GM13976 (cell line): ENCODE measurements around the gene PTPRQ.

Experiments used
- DNase-seq: peaks from one replicate; pipeline ENCODE4 v3.0.0; 2012; ENCODE audit warnings: low spot score
- in situ Hi-C: fragments of 300-500 bp; cut with MboI; formaldehyde crosslinking; loops from one replicate; pipeline ENCODE4 v1.12.0; 2022; ENCODE audit warnings: low sequenced_read_pairs, mixed read lengths, inconsistent platforms; ENCODE audit not compliant: unreplicated experiment
- TF ChIP-seq, protein P1 (sequence below): IDR thresholded peaks from 2 replicates; pipeline ENCODE4 v1.5.1; 2012; ENCODE audit warnings: borderline replicate concordance, mild to moderate bottlenecking; ENCODE audit not compliant: insufficient read depth; ENCODE audit errors: extremely low read depth, missing control alignments, control extremely low read depth

The PTPRQ gene

DNA sequence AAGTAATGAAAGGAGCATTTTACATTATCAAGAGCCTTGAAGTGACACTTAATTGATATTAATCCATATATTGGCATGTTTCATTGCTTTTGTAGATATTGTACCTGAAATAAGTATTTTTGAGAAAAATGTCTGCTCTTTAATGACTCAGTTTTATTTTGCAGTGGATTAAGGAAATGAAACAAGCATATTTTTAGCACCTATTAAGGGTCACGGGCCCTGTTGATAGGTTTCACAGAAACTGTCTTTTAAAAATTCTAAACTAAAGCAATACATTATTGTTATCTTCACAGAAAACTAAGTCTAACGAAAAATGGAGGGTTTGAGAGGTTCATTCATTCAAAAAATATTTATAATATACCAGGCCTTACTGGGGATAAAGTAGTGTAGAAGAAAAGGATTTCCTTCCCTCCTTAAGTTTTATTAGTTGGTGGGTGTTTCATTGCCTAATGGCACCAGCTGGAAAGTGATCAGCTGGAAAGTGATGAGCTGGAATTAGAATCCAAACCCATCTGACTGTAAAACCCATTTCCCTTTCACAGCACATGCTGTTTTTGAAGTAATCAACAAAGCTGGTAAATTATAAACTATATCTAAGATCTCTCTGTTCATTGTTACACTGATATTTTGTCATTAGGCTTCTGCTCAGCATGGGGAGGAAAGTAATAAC, 54.2 kb downstream of the PTPRQ start:
- no peak for DNase-seq
- in situ Hi-C loops, result loop anchor here (25.0 kb wide), 1 partner anchor 264 kb away; no protein-coding TSS in a partner anchor
- TF ChIP-seq, protein P1, sequence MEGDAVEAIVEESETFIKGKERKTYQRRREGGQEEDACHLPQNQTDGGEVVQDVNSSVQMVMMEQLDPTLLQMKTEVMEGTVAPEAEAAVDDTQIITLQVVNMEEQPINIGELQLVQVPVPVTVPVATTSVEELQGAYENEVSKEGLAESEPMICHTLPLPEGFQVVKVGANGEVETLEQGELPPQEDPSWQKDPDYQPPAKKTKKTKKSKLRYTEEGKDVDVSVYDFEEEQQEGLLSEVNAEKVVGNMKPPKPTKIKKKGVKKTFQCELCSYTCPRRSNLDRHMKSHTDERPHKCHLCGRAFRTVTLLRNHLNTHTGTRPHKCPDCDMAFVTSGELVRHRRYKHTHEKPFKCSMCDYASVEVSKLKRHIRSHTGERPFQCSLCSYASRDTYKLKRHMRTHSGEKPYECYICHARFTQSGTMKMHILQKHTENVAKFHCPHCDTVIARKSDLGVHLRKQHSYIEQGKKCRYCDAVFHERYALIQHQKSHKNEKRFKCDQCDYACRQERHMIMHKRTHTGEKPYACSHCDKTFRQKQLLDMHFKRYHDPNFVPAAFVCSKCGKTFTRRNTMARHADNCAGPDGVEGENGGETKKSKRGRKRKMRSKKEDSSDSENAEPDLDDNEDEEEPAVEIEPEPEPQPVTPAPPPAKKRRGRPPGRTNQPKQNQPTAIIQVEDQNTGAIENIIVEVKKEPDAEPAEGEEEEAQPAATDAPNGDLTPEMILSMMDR, result no peak

DNA sequence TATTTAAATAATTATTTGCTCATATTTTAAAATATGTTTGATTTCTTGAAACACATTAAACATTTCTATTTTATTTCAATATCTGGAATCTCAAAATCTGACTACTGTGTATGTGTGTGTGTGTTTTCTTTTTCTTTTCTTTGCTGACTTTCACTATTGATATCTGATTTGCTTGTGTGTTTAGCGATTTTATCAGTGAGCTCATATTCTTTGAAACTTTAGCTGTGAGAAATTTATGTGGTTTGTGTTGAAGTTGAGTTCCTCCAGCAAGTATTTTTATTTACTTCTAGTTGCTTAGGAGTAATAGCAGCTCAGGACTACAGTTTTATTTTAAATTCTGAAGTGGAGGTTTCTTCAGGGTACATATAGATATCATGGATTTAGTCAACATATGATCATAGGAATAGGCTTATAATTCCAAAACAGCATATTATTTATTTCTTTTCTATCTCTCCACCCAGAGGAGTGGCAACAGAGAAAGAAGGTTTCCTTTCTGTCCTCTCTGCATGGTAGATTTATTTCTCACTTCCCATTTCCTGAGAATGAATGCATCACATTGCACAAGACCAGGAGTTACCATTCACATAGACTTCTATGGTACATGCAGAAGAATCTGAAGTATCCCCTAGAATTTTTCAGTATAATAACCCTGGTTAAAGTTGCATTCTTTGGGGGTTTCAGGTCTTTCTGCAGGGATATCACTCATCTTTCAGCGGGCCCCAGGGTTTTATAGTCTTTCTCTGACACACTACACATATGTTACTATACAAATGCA, 60.5 kb downstream of the PTPRQ start:
- no peak for DNase-seq
- in situ Hi-C loops, result no loop called here
- TF ChIP-seq, protein P1, result no peak

DNA sequence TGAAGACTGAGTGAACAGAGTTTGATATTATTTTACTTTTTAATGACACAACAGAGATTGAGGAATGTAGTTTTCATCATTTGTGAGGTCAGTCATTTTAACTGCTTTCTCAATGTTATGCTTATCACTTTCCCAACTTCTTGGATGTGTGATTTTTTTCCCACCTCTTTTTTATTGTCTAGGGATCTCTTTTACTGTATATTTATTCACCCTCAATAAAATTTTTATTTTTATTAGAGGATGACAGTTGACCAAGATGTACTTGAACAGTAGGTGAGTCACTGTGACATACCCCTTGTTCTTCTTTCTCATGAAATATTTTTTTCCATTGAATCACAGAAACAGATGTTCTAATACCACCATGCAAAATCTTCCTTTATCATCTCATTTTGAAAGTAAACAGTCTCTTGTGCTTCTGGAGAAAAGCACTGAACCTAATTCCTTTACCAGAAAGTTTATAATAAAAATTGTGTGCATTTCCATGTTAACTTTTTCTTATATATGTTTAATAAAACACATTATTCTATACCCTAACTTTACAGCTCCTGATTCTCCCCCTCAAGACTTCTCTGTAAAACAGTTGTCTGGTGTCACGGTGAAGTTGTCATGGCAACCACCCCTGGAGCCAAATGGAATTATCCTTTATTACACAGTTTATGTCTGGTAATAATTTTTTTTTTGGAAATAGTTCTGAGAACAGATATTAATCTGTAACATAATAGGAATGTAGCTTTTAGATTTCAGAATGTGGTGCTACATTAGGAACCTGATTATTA, 65.9 kb downstream of the PTPRQ start:
- in situ Hi-C loops, result no loop called here
- DNase-seq, result no peak
- TF ChIP-seq, protein P1, result no peak

DNA sequence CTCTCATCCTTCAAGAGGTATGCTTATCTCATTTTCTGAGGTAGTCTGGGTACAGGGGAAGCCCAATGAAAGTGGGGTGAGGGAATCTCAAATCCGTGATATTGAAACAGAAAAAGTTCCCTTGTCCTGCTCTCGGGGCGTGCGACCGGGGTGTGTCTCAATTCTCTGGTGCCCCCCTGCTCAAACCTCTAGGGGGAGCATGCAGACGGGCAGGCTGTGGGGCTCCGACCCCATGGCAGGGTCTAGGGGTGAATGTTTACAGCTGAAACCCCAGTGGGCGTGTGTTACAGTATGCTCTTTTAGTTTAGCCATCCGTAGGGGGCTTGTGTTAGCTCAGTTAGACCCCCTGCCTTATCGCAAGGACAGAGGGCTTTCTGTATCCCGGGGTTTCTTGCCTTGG, 68.7 kb downstream of the PTPRQ start:
- DNase-seq, result no peak
- TF ChIP-seq, protein P1, result no peak
- in situ Hi-C loops, result no loop called here

DNA sequence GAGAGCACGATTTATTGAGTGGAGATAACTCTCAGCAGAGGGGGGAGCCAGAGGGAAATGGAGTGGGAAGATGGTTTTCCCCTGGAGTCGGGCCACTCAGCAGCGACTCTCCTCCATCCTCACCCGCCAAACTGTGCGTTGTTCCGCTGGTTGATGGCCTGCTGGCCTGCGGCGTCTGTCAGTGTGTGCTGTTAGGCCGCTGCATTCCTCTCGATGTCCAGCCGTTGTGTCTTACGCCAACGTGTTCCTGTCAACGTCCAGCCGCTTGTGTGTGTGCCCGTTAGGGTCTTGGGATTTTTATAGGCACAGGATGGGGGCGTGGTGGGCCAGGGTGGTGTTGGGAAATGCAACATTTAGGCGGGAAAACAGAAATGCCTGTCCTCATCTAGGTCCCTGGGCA, 69.2 kb downstream of the PTPRQ start:
- TF ChIP-seq, protein P1, result no peak
- in situ Hi-C loops, result no loop called here
- DNase-seq, result no peak

DNA sequence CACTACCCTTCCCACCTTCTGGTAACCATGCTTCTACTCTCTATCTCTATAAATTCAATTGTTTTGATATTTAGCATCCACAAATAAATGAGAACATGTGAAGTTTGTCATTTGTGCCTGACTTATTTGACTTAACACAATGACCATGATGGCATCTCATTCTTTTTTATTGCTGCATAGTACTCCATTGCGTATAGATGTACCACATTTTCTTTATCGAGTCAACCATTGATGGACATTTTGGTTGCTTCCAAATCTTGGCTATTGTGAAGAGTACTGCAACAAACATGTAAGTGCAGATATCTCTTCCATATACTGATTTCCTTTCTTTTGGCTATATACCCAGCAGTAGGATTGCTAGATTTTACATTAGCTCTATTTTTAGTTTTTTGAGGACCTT, 73.6 kb downstream of the PTPRQ start:
- DNase-seq, result no peak
- in situ Hi-C loops, result no loop called here
- TF ChIP-seq, protein P1, result no peak
